GM21825 (cell line): Measurements from ENCODE around the gene CYBC1.

Source experiments
- ATAC-seq: cut with Tn5 transposase; IDR thresholded peaks from one replicate; pipeline ENCODE4 v1.9.1; 2021; ENCODE audit warnings: mild to moderate bottlenecking, moderate library complexity; ENCODE audit not compliant: unreplicated experiment

Gene CYBC1

GRCh38 chr17:82411396-82412053 lies 39.0 kb downstream of the CYBC1 start:
- ATAC-seq: no peak

GRCh38 chr17:82410014-82410716 lies 40.4 kb downstream of the CYBC1 start:
- ATAC-seq: no peak

DNA sequence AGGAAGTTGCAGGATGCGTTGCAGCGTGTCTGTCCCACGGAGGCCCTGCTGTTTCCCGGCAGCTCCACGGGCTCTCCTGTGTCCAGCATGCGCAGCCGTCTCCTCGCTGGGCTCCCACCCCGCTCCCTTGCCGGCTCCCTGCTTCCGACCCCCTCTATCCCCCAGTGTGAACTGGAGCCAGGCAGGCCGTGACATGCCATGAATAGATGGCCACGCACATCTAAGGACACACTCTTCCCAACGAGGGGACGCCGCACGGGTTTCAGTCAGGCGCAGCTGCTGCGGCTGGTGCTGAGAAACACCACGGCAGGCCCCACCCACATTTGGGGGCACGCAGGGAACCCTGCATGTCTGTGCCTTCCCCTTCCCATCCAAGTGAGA lies 41.6 kb downstream of the CYBC1 start:
- no peak for ATAC-seq

GRCh38 chr17:82408288-82408937 lies 42.1 kb downstream of the CYBC1 start:
- no peak for ATAC-seq

GRCh38 chr17:82407255-82407654 lies 43.3 kb downstream of the CYBC1 start:
- no peak for ATAC-seq

- no peak for ATAC-seq
These were observed 44.4 kb downstream of the CYBC1 start for GRCh38 chr17:82406131-82406671.

GRCh38 chr17:82405051-82405450 lies 45.5 kb downstream of the CYBC1 start:
- no peak for ATAC-seq

DNA sequence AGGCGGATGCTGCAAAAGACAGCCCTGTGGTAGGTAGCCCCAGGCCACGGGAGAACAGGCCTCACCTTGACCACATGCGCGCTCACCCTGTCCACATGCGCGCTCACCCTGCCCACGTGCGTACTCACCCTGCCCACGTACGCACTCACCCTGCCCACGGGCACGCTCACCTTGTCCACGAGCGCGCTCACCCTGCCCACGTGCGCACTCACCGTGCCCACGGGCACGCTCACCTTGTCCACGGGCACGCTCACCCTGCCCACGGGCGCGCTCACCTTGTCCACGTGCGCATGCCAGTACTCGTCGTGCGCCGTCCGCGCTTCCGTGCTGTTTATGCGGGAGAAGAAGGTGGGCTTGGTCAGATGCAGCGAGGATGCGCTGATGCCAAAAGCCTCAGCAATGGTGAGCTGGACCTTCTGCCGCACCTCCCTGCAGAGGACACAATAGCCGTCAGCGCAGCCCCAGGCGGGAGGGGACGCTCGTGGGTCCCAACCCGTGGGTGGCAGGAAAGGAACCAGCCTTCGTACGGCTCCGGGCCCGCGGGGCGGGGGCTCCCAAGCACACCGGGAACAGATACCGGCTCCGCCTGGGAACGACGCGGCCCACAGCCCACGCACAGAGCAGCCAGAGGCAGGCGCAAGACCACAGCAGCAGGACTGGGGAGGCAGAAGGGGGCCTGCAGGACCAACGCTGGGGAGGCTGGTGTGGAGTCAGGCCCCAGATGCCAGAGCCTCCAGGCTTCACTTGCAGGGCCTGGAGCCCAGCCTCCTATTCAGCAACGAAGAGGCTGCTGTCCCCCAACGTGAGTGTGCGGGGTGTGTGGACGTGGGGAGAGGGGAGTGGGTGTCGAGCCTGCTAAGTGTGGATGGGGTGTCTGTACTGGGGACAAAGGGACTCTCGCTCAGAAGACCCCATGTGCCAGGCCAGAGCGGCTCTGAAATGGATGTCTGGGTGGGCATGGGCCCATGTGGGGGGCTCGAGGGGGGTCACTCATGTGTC lies 46.6 kb downstream of the CYBC1 start:
- ATAC-seq: no peak

DNA sequence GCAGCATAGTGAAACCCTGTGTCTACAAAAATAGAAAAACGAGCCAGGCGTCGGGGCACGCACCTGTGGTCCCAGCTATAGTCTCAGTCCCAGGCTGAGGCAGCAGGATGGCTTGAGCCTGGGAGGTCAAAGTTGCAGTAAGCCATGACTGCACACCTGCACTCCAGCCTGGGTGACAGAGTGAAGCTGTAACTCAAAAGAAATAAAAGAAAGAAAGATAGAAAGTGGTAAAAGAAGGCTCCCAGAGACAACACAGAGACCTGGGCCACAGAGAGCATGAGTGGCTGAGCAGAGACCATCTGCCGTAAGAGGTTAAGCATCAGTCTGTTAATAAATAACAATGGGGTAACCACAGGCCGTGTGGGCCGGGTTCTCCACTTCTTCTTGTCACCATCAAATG lies 47.7 kb downstream of the CYBC1 start:
- peak; percentile 68 for ATAC-seq

DNA sequence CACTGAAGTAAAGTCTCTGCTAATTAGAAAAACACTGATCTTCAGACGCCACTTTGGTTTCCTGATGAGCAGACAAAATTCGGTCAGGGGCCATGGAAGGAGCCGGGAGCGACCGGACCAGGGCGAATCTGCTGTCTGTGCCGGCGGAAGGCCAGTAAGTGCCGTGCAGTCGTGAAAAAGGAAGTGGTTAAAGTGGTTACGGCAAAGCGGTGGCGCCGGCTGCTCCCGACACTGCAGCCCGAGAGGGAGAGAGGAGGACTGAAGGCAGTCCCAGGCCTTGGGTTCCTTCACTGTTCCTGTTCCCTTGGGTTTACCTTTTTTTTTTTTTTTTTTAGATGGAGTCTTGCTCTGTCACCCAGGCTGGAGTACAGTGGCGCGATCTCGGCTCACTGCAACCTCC lies 49.7 kb downstream of the CYBC1 start:
- ATAC-seq: no peak

GRCh38 chr17:82400206-82400605 lies 50.3 kb downstream of the CYBC1 start:
- ATAC-seq: no peak

DNA sequence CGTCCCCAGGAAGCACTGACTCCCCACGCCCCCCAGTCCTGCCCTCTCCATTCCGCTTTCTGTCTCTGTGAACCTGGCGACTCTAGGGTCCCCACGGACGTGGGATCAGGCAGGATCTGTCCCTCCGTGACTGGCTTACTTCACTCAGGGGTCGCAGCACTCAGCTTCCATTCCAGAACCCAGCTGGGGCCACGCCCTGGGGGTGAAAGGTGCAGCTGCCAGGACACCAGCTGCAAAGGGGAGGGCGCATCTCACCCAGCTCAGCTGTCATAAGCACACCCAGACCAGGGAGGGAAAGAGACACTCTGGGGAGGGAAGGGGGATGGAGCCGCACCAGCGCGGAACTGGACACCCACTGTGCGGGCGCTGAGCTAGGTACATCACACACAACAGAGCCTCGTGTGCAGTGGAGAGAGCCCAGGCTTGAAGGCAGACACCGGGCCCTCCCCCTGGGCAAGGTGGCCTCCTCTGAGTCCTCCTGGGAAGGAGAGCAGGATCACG lies 50.9 kb downstream of the CYBC1 start:
- ATAC-seq: no peak

DNA sequence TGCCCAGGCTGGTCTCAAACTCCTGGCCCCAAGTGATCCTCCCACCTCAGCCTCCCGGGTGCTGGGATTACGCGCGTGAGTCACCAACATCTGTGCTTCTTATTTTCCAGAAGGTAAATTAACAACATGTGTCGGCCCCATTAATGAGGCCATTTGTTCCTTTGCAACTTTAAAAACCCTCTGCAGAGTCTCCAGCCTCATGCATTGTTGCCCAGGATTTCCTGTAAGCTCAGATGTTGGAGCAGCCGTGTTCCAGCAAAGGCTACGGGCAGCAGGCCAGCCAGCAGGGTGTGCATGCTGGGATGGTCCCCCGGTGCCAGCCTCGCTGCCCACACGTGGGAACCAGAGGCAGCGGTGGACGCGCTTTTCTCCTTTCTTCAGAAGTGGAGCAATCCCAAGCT lies 51.5 kb downstream of the CYBC1 start:
- ATAC-seq: no peak

GRCh38 chr17:82397449-82398335 lies 52.9 kb downstream of the CYBC1 start:
- no peak for ATAC-seq

DNA sequence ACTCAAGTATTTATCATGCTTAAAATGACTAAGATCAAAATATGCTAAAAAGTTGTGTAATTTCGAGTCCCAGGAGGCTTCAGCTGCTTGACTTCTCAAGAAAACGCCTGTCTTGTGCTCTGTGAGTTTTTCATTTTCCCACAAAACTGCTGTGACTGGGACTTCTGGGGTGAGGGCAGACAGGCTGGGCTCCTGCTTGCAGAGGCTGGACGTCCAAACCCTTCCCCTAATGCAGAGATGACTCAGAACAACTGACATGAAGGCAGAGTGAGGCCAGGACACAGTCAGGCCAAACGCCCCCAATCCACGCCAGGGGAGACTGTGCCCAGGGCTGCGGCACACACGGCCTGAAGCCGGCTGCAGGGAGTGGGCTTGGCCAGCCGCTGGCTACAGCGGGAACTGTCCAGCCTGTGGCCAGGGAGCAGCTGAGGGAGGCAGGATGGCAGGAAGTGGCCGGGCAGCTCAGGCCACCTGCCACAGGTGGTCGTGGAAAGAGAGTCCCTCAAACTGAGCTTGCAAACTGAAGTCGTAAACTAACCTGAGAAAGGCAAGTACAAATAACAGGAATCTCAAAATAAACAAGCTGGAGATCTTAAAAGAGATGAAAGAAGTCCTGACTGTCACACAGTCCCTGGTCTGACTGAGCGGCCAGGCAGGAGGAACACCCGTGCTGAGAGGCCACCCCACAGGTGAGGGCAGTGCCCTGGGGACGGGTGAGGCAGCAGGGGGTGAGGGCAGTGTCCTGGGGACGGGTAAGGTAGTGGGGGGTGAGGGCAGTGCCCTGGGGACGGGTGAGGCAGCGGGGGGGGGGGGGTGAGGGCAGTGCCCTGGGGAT lies 53.7 kb downstream of the CYBC1 start:
- no peak for ATAC-seq

DNA sequence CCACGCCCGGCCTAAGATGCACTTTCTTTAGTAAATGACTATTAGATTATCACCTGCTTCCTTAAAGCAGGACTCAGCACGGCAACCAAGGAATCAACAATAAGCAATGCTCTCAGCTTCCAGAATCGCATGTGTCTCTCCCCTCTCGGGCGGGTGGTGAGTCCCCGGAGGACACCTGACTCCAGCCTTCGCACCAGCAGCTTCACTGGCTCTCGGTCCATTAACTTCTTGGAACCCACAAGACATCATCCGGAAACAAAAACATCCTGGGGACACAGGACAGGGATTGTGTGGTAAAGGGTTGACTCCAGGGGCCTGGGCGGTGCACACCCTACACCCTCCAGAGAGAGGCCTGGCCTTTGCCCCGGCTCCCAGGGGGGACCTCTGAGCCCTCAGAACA lies 56.3 kb downstream of the CYBC1 start:
- ATAC-seq: no peak

DNA sequence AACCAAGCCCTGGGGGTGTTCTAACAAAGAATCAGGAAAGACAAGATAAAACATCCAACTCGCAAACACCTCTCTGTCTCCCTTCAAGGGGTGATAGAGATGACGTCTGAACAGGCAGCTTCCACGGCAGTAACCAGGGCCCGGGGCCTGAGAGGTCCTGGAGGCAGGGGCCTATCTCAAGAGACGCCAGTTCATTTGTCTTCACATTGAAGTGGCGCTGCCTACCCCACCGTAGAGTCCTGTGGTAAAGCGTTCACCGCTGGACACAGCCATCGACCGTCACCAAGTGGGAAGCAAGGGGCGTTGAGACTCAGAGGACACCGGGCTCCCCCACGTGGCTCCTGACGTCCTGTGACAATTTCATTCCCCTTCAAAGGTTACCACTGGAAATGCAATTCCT lies 57.6 kb downstream of the CYBC1 start:
- ATAC-seq: no peak
